GM19463 (cell line): Measurements from ENCODE around the gene DRAXIN.

Experiments used
- ATAC-seq: cut with Tn5 transposase; IDR thresholded peaks from one replicate; pipeline ENCODE4 v1.9.1; 2021; ENCODE audit warnings: mild to moderate bottlenecking, moderate library complexity; ENCODE audit not compliant: unreplicated experiment

Gene DRAXIN

GRCh38 chr1:11707621-11708276 is 16.2 kb downstream of the DRAXIN start:
- ATAC-seq = no peak

GRCh38 chr1:11708554-11709350 is 17.2 kb downstream of the DRAXIN start:
- no peak for ATAC-seq

GRCh38 chr1:11711490-11711889 is 20.0 kb downstream of the DRAXIN start:
- no peak for ATAC-seq

GRCh38 chr1:11712285-11712684 is 20.8 kb downstream of the DRAXIN start:
- ATAC-seq = no peak

GRCh38 chr1:11713095-11713494 is 21.6 kb downstream of the DRAXIN start:
- no peak for ATAC-seq

GRCh38 chr1:11714831-11715575 is 23.5 kb downstream of the DRAXIN start:
- no peak for ATAC-seq

GRCh38 chr1:11719313-11720032 is 28.0 kb downstream of the DRAXIN start:
- no peak for ATAC-seq

- ATAC-seq = no peak
Observed at GRCh38 chr1:11720033-11720376, 28.5 kb downstream of the DRAXIN start.

GRCh38 chr1:11720525-11720924 is 29.0 kb downstream of the DRAXIN start:
- no peak for ATAC-seq

- no peak for ATAC-seq
Observed at GRCh38 chr1:11721311-11721710, 29.8 kb downstream of the DRAXIN start.

GRCh38 chr1:11722538-11722937 is 31.0 kb downstream of the DRAXIN start:
- ATAC-seq = no peak

GRCh38 chr1:11725616-11726015 is 34.1 kb downstream of the DRAXIN start:
- no peak for ATAC-seq

- no peak for ATAC-seq
Observed at GRCh38 chr1:11727119-11727518, 35.6 kb downstream of the DRAXIN start.

- ATAC-seq = no peak
Observed at GRCh38 chr1:11728126-11728806, 36.8 kb downstream of the DRAXIN start.

GRCh38 chr1:11729155-11729497 is 37.6 kb downstream of the DRAXIN start:
- no peak for ATAC-seq

GRCh38 chr1:11729498-11730428 is 38.3 kb downstream of the DRAXIN start:
- no peak for ATAC-seq

GRCh38 chr1:11730429-11730891 is 39.0 kb downstream of the DRAXIN start:
- no peak for ATAC-seq

- ATAC-seq = no peak
Observed at GRCh38 chr1:11731691-11732283, 40.3 kb downstream of the DRAXIN start.

- no peak for ATAC-seq
Observed at GRCh38 chr1:11733306-11733705, 41.8 kb downstream of the DRAXIN start.
